ENCODE measurements around the gene TBCD.

DNA sequence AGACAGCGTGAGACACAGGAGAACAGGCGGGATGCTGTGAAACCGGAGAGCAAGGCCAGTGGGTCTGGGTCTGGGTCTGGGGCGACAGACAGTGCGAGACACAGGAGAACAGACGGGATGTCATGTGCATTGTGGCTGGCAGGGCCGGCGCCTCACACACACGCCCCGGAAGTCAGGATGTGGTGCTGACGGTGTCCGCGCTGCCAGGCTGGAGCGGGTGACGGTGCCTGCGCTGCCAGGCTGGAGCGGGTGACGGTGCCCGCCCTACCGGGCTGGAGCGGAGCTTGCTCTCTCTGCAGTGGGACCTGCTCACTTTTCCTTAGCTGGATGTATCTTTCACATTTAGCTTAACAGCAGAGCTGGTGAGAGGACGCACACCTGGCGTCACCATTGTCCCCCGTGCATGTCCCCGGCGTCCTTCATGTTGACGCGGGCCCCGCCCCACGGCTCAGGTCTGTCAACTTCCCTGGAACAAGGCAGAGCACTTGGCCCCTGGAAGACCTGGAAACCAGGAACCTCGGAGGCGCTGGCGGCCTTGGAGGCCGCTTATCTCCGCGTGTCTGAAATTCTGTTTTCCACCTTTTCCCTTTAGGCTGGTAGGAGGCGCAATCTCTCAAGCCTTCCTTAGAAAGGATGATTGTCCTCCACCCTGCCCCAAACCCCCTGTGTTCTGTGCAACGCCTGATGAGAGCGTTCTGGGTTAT is 131.0 kb downstream of the TBCD start:
- TF ChIP-seq CTCF (IDR thresholded peaks at IDR 0.05; ENCODE audit: insufficient read depth, low read depth, low read length) (no peak), EZH2 (IDR thresholded peaks at IDR 0.05; ENCODE audit: insufficient read depth, low read length) (no peak)
